Naive thymus-derived CD4-positive, alpha-beta T cell (primary cell): ENCODE data around the gene MCUB. TPM values are rescaled to one million over a fixed set of nuclear protein-coding genes. Genes with fewer than 3 reads are reported as not detected.

ENCODE experiments used
- ATAC-seq: fragments of 150-1000 bp; cut with Tn5 transposase; 2 replicates; pipeline ENCODE4 v1.10.0; 2021; ENCODE audit warnings: mild to moderate bottlenecking, moderate library complexity
- CTCF ChIA-PET: fragments of 350-600 bp; sonication (Branson Sonifier 250); formaldehyde crosslinking; loops from one replicate; lab custom pipeline; 2021; ENCODE audit warnings: antibody characterized with exemption; lab: Charles Lee
- POLR2A ChIA-PET: fragments of 350-600 bp; sonication (Branson Sonifier 250); formaldehyde crosslinking; loops from one replicate; lab custom pipeline; 2021; ENCODE audit warnings: antibody characterized with exemption, inconsistent platforms; lab: Charles Lee
- DNase-seq, 9 donors: peaks; one replicate each; pipeline versions ENCODE4 v3.0.0 to v3.0.0-alpha.2; 2020 to 2022; ENCODE audit warnings: mixed read lengths in 1 of 9
- H3K27ac ChIP-seq: one replicate; pipeline ENCODE4 v1.7.0; 2013; ENCODE audit warnings: mild to moderate bottlenecking, low read depth, low read length, moderate library complexity
- H3K27me3 ChIP-seq, 2 donors: one replicate each; pipeline ENCODE4 v1.7.0; 2013; ENCODE audit warnings: low read length in 2 of 2, mild to moderate bottlenecking in 2 of 2, moderate library complexity in 2 of 2; ENCODE audit not compliant: control insufficient read depth in 2 of 2, insufficient read depth in 2 of 2
- H3K36me3 ChIP-seq, 3 experiments: 1 replicate in 2 of 3; 2 replicates in 1 of 3; pipeline ENCODE4 v1.7.0; 2013; ENCODE audit warnings: low read length in 3 of 3, mild to moderate bottlenecking in 3 of 3, moderate library complexity in 1 of 3; ENCODE audit not compliant: insufficient read depth in 3 of 3, control insufficient read depth in 2 of 3
- H3K4me1 ChIP-seq, 2 donors: one replicate each; pipeline ENCODE4 v1.7.0; 2013; ENCODE audit warnings: low read length in 2 of 2, mild to moderate bottlenecking in 2 of 2, moderate library complexity in 1 of 2; ENCODE audit not compliant: control insufficient read depth in 2 of 2, insufficient read depth in 2 of 2
- H3K4me3 ChIP-seq: 2 replicates; pipeline ENCODE4 v1.7.0; 2013; ENCODE audit warnings: mild to moderate bottlenecking, low read length
- H3K9me3 ChIP-seq, 3 experiments: 1 replicate in 2 of 3; 2 replicates in 1 of 3; pipeline ENCODE4 v1.7.0; 2013; ENCODE audit warnings: low read length in 3 of 3; ENCODE audit not compliant: control insufficient read depth in 2 of 3
- H3K27ac Mint-ChIP-seq, 9 donors: one replicate each; pipeline ENCODE4 v1.8.0; 2020 to 2022; ENCODE audit warnings: mixed read lengths in 9 of 9, mild to moderate bottlenecking in 8 of 9, moderate library complexity in 5 of 9, inconsistent platforms in 2 of 9
- H3K27me3 Mint-ChIP-seq, 5 donors: one replicate each; pipeline ENCODE4 v1.8.0; 2021 to 2022; ENCODE audit warnings: mixed read lengths in 5 of 5, mild to moderate bottlenecking in 1 of 5
- H3K36me3 Mint-ChIP-seq, 5 donors: one replicate each; pipeline ENCODE4 v1.8.0; 2020 to 2022; ENCODE audit warnings: mixed read lengths in 5 of 5, mild to moderate bottlenecking in 3 of 5, inconsistent platforms in 1 of 5
- H3K4me1 Mint-ChIP-seq, 7 donors: one replicate each; pipeline ENCODE4 v1.8.0; 2020 to 2022; ENCODE audit warnings: mixed read lengths in 7 of 7, mild to moderate bottlenecking in 3 of 7, inconsistent platforms in 1 of 7
- H3K4me3 Mint-ChIP-seq, 10 donors: one replicate each; pipeline ENCODE4 v1.8.0; 2020 to 2022; ENCODE audit warnings: mild to moderate bottlenecking in 10 of 10, mixed read lengths in 10 of 10, moderate library complexity in 6 of 10, inconsistent platforms in 2 of 10
- H3K9me3 Mint-ChIP-seq, 11 donors: one replicate each; pipeline ENCODE4 v1.8.0; 2020 to 2022; ENCODE audit warnings: mixed read lengths in 11 of 11, mild to moderate bottlenecking in 4 of 11, inconsistent platforms in 1 of 11, moderate library complexity in 1 of 11
- intact Hi-C, 2 donors: fragments of 100-400 bp; cut with micrococcal nuclease; formaldehyde crosslinking; loops; one replicate each; pipeline ENCODE4 v1.15.1; 2023
- polyA plus RNA-seq, 2 donors: library from polyadenylated mRNA; unstranded; fragments of 300-500 nt; fragmentation: Illumina TruSeq; gene quantifications; one replicate each; pipeline ENCODE4 v1.2.3, GENCODE V29; 2021
- total RNA-seq, 6 experiments: library from RNA in 5 of 6; stranded (reverse) in 5 of 6; gene quantifications; 1 replicate in 5 of 6; 2 replicates in 1 of 6; pipeline ENCODE4 v1.2.3 and lab custom pipeline; 2021 to 2026

Gene MCUB
- total and polyA plus RNA-seq, 7 experiments from 2014 or later: 83.4 to 207 (median 164) TPM

GRCh38 chr4:109655396-109655795, 95.3 kb downstream of the MCUB start:
- ChIA-PET POLR2A (interaction anchor here (0.9 to 1.8 kb wide), 4 partner anchors 13 to 222 kb away, joined by 3 to 12 read pairs (median 4); partner anchors contain the start of genes MCUB and SEC24B), CTCF (interaction anchor here (0.9 to 1.6 kb wide), 2 partner anchors 95 to 228 kb away, joined by 3 to 4 read pairs; partner anchors contain the start of gene MCUB)
- peak overlapping the region; percentile 34 for H3K27ac ChIP-seq
- no peaks in the 10 kb centered on the region for H3K27me3 ChIP-seq
- H3K9me3 Mint-ChIP-seq: peaks cover 0 to 33% (median 12%) of the 10 kb centered on the region in 11 donors
- peak overlapping the region in 1 of 10 donors; percentile 14 for H3K4me3 Mint-ChIP-seq
- H3K27me3 Mint-ChIP-seq: no peaks in the 10 kb centered on the region
- H3K27ac Mint-ChIP-seq: peak overlapping the region in 7 of 9 donors; percentile 49 to 87 (median 82)
- DNase-seq: no peak
- H3K4me1 ChIP-seq: peaks cover 11 to 41% of the 10 kb centered on the region in 2 donors
- no peak for ATAC-seq
- peaks cover 0 to 11% (median 0%) of the 10 kb centered on the region in 3 experiments for H3K9me3 ChIP-seq
- H3K4me3 ChIP-seq: no peak overlapping the region
- peaks cover 0 to 34% (median 30%) of the 10 kb centered on the region in 5 donors for H3K36me3 Mint-ChIP-seq
- H3K4me1 Mint-ChIP-seq: peaks cover 14 to 85% (median 63%) of the 10 kb centered on the region in 7 donors
- intact Hi-C loops: loop anchor here in 1 of 2 donors (5.0 kb wide), 1 partner anchor 38 kb away; no protein-coding TSS in a partner anchor
- peaks cover 0 to 10% (median 4%) of the 10 kb centered on the region in 3 experiments for H3K36me3 ChIP-seq

- Histone ChIP-seq H3K9me3 (peaks cover 0 to under 1% (median 0%) of the 10 kb centered on the region in 3 experiments), H3K27me3 (no peaks in the 10 kb centered on the region), H3K27ac (peak overlapping the region; percentile 38), H3K4me1 (peaks cover 0 to 29% of the 10 kb centered on the region in 2 donors), H3K36me3 (peaks cover 0 to 7% (median 0%) of the 10 kb centered on the region in 3 experiments), H3K4me3 (no peak overlapping the region)
- peaks cover 0 to 24% (median 21%) of the 10 kb centered on the region in 5 donors for H3K36me3 Mint-ChIP-seq
- H3K4me1 Mint-ChIP-seq: peaks cover 15 to 76% (median 55%) of the 10 kb centered on the region in 7 donors
- H3K27me3 Mint-ChIP-seq: no peaks in the 10 kb centered on the region
- intact Hi-C loops: loop anchor here in 1 of 2 donors (1.0 to 5.0 kb wide), 2 partner anchors 10 to 41 kb away; no protein-coding TSS in a partner anchor
- ChIA-PET CTCF (interaction anchor here (1.2 to 2.4 kb wide), 10 partner anchors 10 to 224 kb away, joined by 3 to 15 read pairs (median 7); partner anchors contain the start of genes MCUB and SEC24B), POLR2A (interaction anchor here (0.7 to 2.6 kb wide), 8 partner anchors 8 to 224 kb away, joined by 3 to 12 read pairs (median 6); partner anchors contain the start of genes MCUB and SEC24B)
- peaks cover 0 to 20% (median 4%) of the 10 kb centered on the region in 11 donors for H3K9me3 Mint-ChIP-seq
- H3K4me3 Mint-ChIP-seq: peak overlapping the region in 5 of 10 donors; percentile 14 to 66 (median 38)
- H3K27ac Mint-ChIP-seq: peak overlapping the region in 8 of 9 donors; percentile 49 to 88 (median 79)
- ATAC-seq: no peak
- DNase-seq: no peak
Measured at GRCh38 chr4:109657854-109658418, 97.9 kb downstream of the MCUB start.

- H3K36me3 ChIP-seq: peaks cover 0 to 11% (median 0%) of the 10 kb centered on the region in 3 experiments
- Mint-ChIP-seq H3K27me3 (no peaks in the 10 kb centered on the region), H3K4me3 (peak overlapping the region in 5 of 10 donors; percentile 14 to 66 (median 44)), H3K27ac (peak overlapping the region in 7 of 9 donors; percentile 59 to 83 (median 76)), H3K4me1 (peaks cover 15 to 78% (median 58%) of the 10 kb centered on the region in 7 donors), H3K36me3 (peaks cover 0 to 23% (median 17%) of the 10 kb centered on the region in 5 donors), H3K9me3 (peaks cover 0 to 10% (median 0%) of the 10 kb centered on the region in 11 donors)
- ATAC-seq (peak; percentile 54), DNase-seq (peak in 5 of 9 donors; percentile 26 to 47 (median 31))
- no peak overlapping the region for H3K4me3 ChIP-seq
- ChIA-PET POLR2A (interaction anchor here (0.7 to 2.6 kb wide), 11 partner anchors 9 to 233 kb away, joined by 3 to 12 read pairs (median 5); partner anchors contain the start of genes MCUB and SEC24B), CTCF (interaction anchor here (0.7 to 2.4 kb wide), 20 partner anchors 11 to 504 kb away, joined by 3 to 15 read pairs (median 5); partner anchors contain the start of genes MCUB and SEC24B)
- intact Hi-C loops: loop anchor here in 1 of 2 donors (1.0 to 5.0 kb wide), 7 partner anchors 11 to 237 kb away; partner anchors contain the start of gene SEC24B
- no peaks in the 10 kb centered on the region for H3K27me3 ChIP-seq
- no peaks in the 10 kb centered on the region for H3K9me3 ChIP-seq
- peak overlapping the region; percentile 38 for H3K27ac ChIP-seq
- peaks cover 0 to 32% of the 10 kb centered on the region in 2 donors for H3K4me1 ChIP-seq
Measured at GRCh38 chr4:109658871-109659410, 98.9 kb downstream of the MCUB start.

GRCh38 chr4:109662116-109662515, 102.1 kb downstream of the MCUB start:
- peaks cover 0 to 23% (median 11%) of the 10 kb centered on the region in 5 donors for H3K36me3 Mint-ChIP-seq
- ChIA-PET CTCF (interaction anchor here (0.6 to 1.7 kb wide), 4 partner anchors 20 to 132 kb away, joined by 3 to 5 read pairs (median 3); no protein-coding TSS in a partner anchor), POLR2A (interaction anchor here (0.7 to 1.8 kb wide), 5 partner anchors 10 to 102 kb away, joined by 3 to 6 read pairs (median 4); partner anchors contain the start of gene MCUB)
- peaks cover 0 to 40% of the 10 kb centered on the region in 2 donors for H3K4me1 ChIP-seq
- H3K4me3 Mint-ChIP-seq: no peak overlapping the region
- no peaks in the 10 kb centered on the region for H3K27me3 ChIP-seq
- DNase-seq: no peak
- H3K27ac Mint-ChIP-seq: peak overlapping the region in 6 of 9 donors; percentile 16 to 68 (median 60)
- H3K27me3 Mint-ChIP-seq: no peaks in the 10 kb centered on the region
- no peaks in the 10 kb centered on the region for H3K9me3 Mint-ChIP-seq
- H3K4me3 ChIP-seq: no peak overlapping the region
- intact Hi-C loops: loop anchor here in 1 of 2 donors (10.0 kb wide), 1 partner anchor 313 kb away; no protein-coding TSS in a partner anchor
- peaks cover 30 to 78% (median 61%) of the 10 kb centered on the region in 7 donors for H3K4me1 Mint-ChIP-seq
- H3K27ac ChIP-seq: no peak overlapping the region
- peaks cover 0 to 19% (median 0%) of the 10 kb centered on the region in 3 experiments for H3K36me3 ChIP-seq
- no peak for ATAC-seq
- H3K9me3 ChIP-seq: no peaks in the 10 kb centered on the region

- ChIA-PET CTCF (interaction anchor here (0.6 to 1.7 kb wide), 4 partner anchors 20 to 133 kb away, joined by 3 to 5 read pairs (median 3); no protein-coding TSS in a partner anchor), POLR2A (interaction anchor here (0.5 to 1.8 kb wide), 6 partner anchors 10 to 1168 kb away, joined by 3 to 6 read pairs (median 4); partner anchors contain the start of gene MCUB)
- no peaks in the 10 kb centered on the region for H3K9me3 ChIP-seq
- intact Hi-C loops: loop anchor here in 1 of 2 donors (10.0 kb wide), 1 partner anchor 312 kb away; no protein-coding TSS in a partner anchor
- no peak overlapping the region for H3K27ac ChIP-seq
- DNase-seq: no peak
- Mint-ChIP-seq H3K36me3 (peaks cover 0 to 23% (median 11%) of the 10 kb centered on the region in 5 donors), H3K4me1 (peaks cover 34 to 78% (median 61%) of the 10 kb centered on the region in 7 donors), H3K4me3 (peak overlapping the region in 1 of 10 donors; percentile 1), H3K9me3 (no peaks in the 10 kb centered on the region), H3K27me3 (no peaks in the 10 kb centered on the region), H3K27ac (peak overlapping the region in 7 of 9 donors; percentile 26 to 70 (median 51))
- H3K4me1 ChIP-seq: peaks cover 0 to 37% of the 10 kb centered on the region in 2 donors
- no peak for ATAC-seq
- H3K27me3 ChIP-seq: no peaks in the 10 kb centered on the region
- no peak overlapping the region for H3K4me3 ChIP-seq
- H3K36me3 ChIP-seq: peaks cover 0 to 19% (median 0%) of the 10 kb centered on the region in 3 experiments
Measured at GRCh38 chr4:109662771-109663170, 102.7 kb downstream of the MCUB start.
